ENCODE data around the gene METTL22.

METTL22 gene

DNA sequence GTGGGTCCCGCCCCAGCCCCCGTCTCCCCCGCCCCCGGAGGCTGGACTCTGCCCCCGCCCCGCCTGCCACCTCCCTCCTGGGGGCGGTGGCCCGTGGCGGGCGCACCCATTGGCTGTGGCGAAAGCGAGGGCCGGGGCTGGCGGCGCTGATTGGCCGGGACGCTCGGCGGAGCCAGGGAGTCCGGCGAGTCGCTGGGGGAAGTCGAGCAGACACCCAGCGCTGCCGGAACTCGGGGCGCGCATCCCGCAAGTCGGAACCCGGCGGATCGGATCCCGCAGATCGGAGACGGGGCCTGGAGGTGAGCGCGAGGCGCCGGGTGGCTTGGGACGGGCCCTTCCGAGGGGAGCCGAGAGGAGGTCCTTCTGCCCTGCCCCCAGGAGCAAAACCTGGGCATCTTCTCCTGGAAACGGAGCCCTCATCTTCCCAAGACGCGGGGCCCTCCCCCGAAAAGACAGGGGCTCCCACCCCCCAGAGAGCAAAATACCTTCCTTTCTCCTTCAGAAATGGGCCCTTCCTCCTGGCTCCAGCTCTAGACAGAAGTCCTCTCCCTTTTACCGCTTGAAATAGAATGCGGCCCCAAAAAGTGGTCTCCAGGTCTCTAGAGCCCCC is 53.0 kb downstream of the METTL22 start, which contains the start of gene ABAT:
Gene ABAT, plus strand, starts transcription at position 205 of the 610 bp plus-strand sequence. CDS start 61,123 bp downstream, outside the sequence.
- Histone ChIP-seq H3K27ac (ENCODE audit: low read length) (no peak within 1 kb of the TSS), H3K4me1 (ENCODE audit: control insufficient read depth in 1 of 2, insufficient read depth in 2 of 2, low read length in 2 of 2) (peaks cover 6 to 8% of the 10 kb centered on the region in 2 donors), H3K9me3 (ENCODE audit: control insufficient read depth in 1 of 2, low read length in 2 of 2) (peaks cover 0 to under 1% of the 10 kb centered on the region in 2 donors), H3K36me3 (ENCODE audit: control insufficient read depth in 1 of 2, insufficient read depth in 2 of 2, low read length in 2 of 2) (peaks cover 3 to 4% of the 10 kb centered on the region in 2 donors), H3K4me3 (ENCODE audit: low read depth in 1 of 2, low read length in 2 of 2) (peak within 1 kb of the TSS; percentile 73 to 78), H3K27me3 (ENCODE audit: low read depth, low read length) (no peaks in the 10 kb centered on the region)

DNA sequence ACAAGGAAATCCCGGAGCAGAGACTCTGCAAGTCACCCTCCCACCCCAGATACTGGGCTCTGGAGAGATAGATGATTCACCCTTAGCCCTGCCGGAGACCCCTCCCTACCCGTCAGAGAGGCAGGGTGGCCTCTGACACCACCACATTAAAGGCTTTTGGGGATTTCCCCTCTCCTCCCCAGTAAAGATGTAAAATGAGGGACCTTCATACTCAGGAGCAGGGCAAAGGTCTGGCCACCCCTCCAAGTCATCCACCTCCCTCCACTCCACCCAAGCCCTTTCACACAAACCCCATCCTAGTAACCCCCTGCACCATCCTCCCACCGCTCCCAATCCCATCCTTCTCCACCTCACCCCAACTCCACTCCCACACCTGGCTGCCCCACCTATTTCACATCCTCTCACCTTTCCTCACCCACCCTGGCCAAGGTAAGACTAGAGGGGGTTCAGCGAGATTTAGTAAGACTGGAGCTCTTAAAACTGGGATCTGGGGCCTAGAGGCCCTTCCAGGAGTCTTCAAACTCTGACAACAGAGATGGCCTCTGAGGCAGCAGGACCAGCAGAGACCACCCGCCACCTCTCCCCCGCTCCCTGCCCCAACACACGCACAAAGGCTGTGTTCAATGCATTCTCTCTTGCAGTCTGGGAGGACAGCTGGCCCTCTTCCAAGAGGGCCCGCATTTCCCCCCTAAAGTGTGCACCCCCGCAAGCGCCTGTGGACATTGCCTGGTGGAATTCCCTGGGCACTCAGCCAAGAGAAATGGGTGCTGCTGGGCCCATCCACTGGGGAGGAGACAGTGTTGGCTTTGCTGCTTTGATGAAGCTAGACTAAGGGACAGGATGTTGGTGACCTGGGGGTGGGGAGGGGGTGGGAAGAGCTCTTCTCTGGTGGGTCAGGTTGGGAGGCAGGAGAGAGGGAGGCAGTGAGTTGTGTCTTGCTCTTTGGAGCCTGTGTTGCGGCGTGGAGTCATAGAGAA is 54.0 kb downstream of the METTL22 start:
- peaks cover 0 to under 1% of the 10 kb centered on the region in 2 donors for H3K36me3 ChIP-seq (ENCODE audit: control insufficient read depth in 1 of 2, insufficient read depth in 2 of 2, low read length in 2 of 2)
- H3K27ac ChIP-seq (ENCODE audit: low read length), result no peak overlapping the region
- H3K4me3 ChIP-seq (ENCODE audit: low read depth in 1 of 2, low read length in 2 of 2), result peak overlapping the region; percentile 65 to 73
- H3K4me1 ChIP-seq (ENCODE audit: control insufficient read depth in 1 of 2, insufficient read depth in 2 of 2, low read length in 2 of 2), result peaks cover 6 to 8% of the 10 kb centered on the region in 2 donors
- H3K27me3 ChIP-seq (ENCODE audit: low read depth, low read length), result no peaks in the 10 kb centered on the region
- peaks cover 0 to 5% of the 10 kb centered on the region in 2 donors for H3K9me3 ChIP-seq (ENCODE audit: control insufficient read depth in 1 of 2, low read length in 2 of 2)

DNA sequence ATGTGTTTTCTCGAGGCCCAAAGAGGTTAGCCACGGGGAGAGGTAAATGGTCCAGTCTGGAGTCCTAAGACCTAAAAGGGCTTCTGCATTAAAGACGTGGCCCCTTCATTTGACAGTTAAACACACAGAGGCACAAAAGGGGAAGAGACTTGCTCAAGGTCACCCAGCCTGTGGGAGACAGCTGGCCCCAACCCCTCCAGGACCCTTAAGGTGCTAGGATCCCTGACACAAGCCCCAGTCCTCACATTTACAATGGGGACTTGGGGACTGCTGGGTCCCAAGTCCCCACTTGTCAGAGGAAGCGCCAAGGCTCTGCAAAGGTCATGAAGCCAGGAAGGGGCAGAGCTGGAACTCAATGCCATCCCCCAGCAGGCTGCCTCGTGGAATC is 54.7 kb downstream of the METTL22 start:
- Histone ChIP-seq H3K4me1 (ENCODE audit: control insufficient read depth in 1 of 2, insufficient read depth in 2 of 2, low read length in 2 of 2) (peaks cover 6 to 8% of the 10 kb centered on the region in 2 donors), H3K9me3 (ENCODE audit: control insufficient read depth in 1 of 2, low read length in 2 of 2) (peaks cover 0 to 5% of the 10 kb centered on the region in 2 donors), H3K36me3 (ENCODE audit: control insufficient read depth in 1 of 2, insufficient read depth in 2 of 2, low read length in 2 of 2) (no peaks in the 10 kb centered on the region), H3K27ac (ENCODE audit: low read length) (no peak overlapping the region), H3K4me3 (ENCODE audit: low read depth in 1 of 2, low read length in 2 of 2) (no peak overlapping the region), H3K27me3 (ENCODE audit: low read depth, low read length) (no peaks in the 10 kb centered on the region)

DNA sequence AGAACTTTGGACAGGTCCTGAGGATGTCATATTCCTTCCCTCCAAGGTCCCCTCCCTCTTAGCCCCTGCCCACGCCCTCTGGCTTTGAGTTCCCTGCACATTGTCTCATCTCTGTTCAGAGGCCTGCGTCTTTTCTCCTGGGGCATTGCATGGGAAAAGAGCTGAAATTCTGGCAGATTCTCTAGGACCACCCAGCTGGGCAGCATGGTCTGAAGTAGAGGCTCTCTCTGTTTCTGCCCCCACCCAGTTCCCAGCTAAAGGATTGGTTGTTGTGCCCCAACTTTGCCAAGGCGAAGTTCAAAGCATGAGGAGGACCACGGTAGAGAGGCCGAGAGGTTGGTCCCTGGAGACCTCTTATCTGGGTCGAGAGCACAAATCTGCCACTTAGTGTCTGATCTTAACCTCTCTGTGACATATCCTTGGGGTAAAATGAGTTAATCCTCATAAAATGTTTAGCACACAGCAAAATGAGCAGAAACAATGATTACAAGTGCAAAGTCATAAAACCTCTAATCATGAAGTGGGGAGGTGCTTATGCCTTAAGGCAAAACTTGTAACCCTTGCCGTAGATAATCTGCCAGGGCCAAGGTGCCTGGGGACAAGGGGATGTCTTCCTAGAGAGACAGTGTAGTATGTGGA is 55.4 kb downstream of the METTL22 start:
- H3K4me3 ChIP-seq (ENCODE audit: low read depth in 1 of 2, low read length in 2 of 2), result no peak overlapping the region
- H3K9me3 ChIP-seq (ENCODE audit: control insufficient read depth in 1 of 2, low read length in 2 of 2), result peaks cover 0 to 5% of the 10 kb centered on the region in 2 donors
- peaks cover 6 to 8% of the 10 kb centered on the region in 2 donors for H3K4me1 ChIP-seq (ENCODE audit: control insufficient read depth in 1 of 2, insufficient read depth in 2 of 2, low read length in 2 of 2)
- no peaks in the 10 kb centered on the region for H3K36me3 ChIP-seq (ENCODE audit: control insufficient read depth in 1 of 2, insufficient read depth in 2 of 2, low read length in 2 of 2)
- H3K27me3 ChIP-seq (ENCODE audit: low read depth, low read length), result no peaks in the 10 kb centered on the region
- H3K27ac ChIP-seq (ENCODE audit: low read length), result no peak overlapping the region

DNA sequence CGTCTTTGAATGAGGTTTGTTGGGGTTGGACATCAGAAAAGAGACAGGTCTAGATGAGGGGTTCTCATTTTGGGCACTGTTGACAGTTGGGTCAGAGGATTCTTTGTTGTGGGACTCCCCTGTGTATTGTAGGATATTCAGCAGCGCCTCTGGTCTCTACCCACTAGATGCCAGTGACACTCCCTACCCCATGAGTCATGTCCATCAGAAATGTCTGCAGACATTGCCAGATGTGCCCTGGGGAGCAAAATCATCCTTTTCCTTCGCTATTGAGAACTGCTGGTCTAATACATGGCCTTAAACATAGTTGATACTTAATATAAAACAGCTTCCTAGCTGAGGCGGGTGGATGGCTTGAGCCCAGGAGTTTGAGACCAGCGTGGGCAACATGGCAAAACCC is 56.0 kb downstream of the METTL22 start:
- peaks cover 6 to 8% of the 10 kb centered on the region in 2 donors for H3K4me1 ChIP-seq (ENCODE audit: control insufficient read depth in 1 of 2, insufficient read depth in 2 of 2, low read length in 2 of 2)
- no peak overlapping the region for H3K27ac ChIP-seq (ENCODE audit: low read length)
- no peak overlapping the region for H3K4me3 ChIP-seq (ENCODE audit: low read depth in 1 of 2, low read length in 2 of 2)
- H3K36me3 ChIP-seq (ENCODE audit: control insufficient read depth in 1 of 2, insufficient read depth in 2 of 2, low read length in 2 of 2), result no peaks in the 10 kb centered on the region
- peaks cover 0 to 5% of the 10 kb centered on the region in 2 donors for H3K9me3 ChIP-seq (ENCODE audit: control insufficient read depth in 1 of 2, low read length in 2 of 2)
- no peaks in the 10 kb centered on the region for H3K27me3 ChIP-seq (ENCODE audit: low read depth, low read length)

DNA sequence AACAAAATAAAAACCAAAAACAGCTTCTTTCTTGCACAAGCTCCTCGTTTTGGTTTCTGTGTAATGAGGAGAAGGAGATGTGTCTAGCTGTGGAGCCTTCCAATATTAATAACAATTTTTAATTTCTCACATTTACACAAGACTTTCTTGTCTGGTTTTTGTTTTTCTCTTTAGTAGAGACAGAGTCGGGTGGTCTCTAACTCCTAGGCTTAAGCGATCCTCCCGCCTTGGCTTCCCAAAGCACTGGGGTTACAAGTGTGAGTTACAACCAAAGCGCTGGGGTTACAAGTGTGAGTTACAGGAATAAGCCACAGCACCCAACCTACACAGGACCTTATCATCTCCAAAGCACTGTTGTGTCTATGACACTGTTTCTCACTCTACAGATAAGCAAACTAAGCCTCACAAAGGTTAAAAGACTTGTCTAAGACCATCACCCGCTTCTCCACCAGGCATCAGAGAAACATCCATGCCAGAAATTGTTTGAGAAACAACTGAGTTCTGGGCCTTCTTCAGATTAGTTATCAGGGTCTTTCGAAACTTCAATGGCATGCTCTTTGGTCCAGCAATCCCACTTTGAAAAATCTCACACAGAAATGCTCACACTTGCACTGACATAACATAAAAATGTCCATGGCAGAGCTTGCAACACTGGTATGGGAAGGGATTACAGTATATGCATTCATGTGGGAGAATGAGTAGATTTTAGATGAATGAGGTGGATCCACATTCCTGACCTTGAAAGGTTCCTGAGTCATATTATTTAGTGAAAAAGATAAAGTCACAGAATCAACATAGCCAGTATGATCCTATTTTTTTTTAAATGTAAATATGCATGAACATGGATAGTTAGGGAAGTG is 56.8 kb downstream of the METTL22 start:
- no peak overlapping the region for H3K27ac ChIP-seq (ENCODE audit: low read length)
- H3K4me1 ChIP-seq (ENCODE audit: control insufficient read depth in 1 of 2, insufficient read depth in 2 of 2, low read length in 2 of 2), result peaks cover 6 to 8% of the 10 kb centered on the region in 2 donors
- no peaks in the 10 kb centered on the region for H3K27me3 ChIP-seq (ENCODE audit: low read depth, low read length)
- H3K9me3 ChIP-seq (ENCODE audit: control insufficient read depth in 1 of 2, low read length in 2 of 2), result peaks cover 0 to 5% of the 10 kb centered on the region in 2 donors
- no peak overlapping the region for H3K4me3 ChIP-seq (ENCODE audit: low read depth in 1 of 2, low read length in 2 of 2)
- H3K36me3 ChIP-seq (ENCODE audit: control insufficient read depth in 1 of 2, insufficient read depth in 2 of 2, low read length in 2 of 2), result no peaks in the 10 kb centered on the region

DNA sequence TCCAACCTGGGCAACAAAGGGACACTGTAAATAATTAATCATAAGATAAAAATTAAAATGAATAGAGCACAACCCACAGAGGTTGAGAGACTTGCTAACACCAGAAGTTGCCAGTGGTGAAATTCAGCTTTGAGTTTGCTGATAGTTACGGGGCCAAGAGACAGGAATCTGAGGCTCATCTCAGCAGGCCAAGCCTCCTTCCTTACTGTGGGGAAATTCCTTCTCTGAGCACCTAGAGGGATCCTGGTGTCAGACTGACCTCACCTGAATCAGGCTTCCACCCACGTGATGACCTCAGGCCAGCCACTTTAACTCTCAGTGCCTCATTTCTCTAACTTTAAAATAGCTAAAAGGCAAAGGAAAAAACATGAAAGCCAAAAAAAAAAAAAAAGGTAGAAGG is 57.7 kb downstream of the METTL22 start:
- Histone ChIP-seq H3K36me3 (ENCODE audit: control insufficient read depth in 1 of 2, insufficient read depth in 2 of 2, low read length in 2 of 2) (no peaks in the 10 kb centered on the region), H3K4me3 (ENCODE audit: low read depth in 1 of 2, low read length in 2 of 2) (no peak overlapping the region), H3K27me3 (ENCODE audit: low read depth, low read length) (no peaks in the 10 kb centered on the region), H3K9me3 (ENCODE audit: control insufficient read depth in 1 of 2, low read length in 2 of 2) (peaks cover 0 to 5% of the 10 kb centered on the region in 2 donors), H3K27ac (ENCODE audit: low read length) (no peak overlapping the region), H3K4me1 (ENCODE audit: control insufficient read depth in 1 of 2, insufficient read depth in 2 of 2, low read length in 2 of 2) (peaks cover 6 to 8% of the 10 kb centered on the region in 2 donors)

DNA sequence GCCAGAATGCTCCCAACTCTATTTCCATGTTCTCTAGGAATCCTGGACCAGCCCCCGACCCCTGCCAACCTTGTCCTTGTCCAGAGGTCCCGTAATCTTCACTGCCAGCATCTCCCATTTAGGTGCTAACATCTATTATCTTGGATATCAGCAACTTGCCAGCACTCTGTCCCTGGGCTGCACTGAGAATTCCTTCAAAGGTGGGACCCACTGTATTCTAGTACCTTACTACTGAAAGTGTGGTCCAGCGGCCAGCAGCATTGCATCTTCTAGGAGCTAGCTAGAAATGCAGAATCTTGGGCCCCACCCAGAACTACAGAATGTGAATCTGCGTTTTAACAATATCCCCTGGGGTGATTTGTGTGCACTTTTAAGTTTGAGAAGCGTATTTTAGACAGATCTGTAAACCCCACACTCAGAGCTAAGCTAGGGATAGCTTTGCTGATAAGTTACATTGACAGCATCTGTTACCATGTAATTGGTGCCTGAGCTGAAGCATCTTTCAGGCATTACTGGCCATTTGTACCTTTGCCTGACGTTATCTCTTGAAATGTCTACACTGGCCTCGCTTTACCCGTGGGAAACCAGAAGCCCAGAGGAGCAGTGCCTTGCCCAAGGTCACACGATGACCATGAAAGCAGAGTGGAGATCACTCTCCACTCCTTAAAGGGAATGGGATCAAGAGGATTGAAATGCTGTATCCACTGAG is 61.2 kb downstream of the METTL22 start:
- H3K4me3 ChIP-seq (ENCODE audit: low read depth in 1 of 2, low read length in 2 of 2), result no peak overlapping the region
- H3K27ac ChIP-seq (ENCODE audit: low read length), result no peak overlapping the region
- H3K27me3 ChIP-seq (ENCODE audit: low read depth, low read length), result no peaks in the 10 kb centered on the region
- H3K9me3 ChIP-seq (ENCODE audit: control insufficient read depth in 1 of 2, low read length in 2 of 2), result peaks cover 0 to 5% of the 10 kb centered on the region in 2 donors
- no peaks in the 10 kb centered on the region for H3K4me1 ChIP-seq (ENCODE audit: control insufficient read depth in 1 of 2, insufficient read depth in 2 of 2, low read length in 2 of 2)
- no peaks in the 10 kb centered on the region for H3K36me3 ChIP-seq (ENCODE audit: control insufficient read depth in 1 of 2, insufficient read depth in 2 of 2, low read length in 2 of 2)

DNA sequence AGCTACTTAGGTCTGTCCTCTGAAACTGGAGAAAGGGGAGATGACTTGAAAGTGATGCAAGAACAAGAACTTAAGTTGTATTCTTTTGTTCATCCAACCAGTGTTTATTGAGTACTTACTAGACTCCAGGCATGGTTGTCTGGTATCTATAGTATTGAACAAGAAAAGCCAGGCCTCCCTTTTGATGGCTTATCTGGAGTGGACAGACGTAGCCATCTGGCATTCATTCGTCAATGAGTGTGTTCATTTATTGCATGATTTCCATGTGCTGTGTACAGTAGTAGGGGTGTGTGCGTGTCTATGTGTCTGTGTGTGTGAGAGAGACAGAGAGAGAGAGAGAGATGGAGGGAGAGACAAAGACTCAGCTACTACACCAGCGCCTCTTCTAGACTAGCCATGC is 62.1 kb downstream of the METTL22 start:
- Histone ChIP-seq H3K27me3 (ENCODE audit: low read depth, low read length) (no peaks in the 10 kb centered on the region), H3K36me3 (ENCODE audit: control insufficient read depth in 1 of 2, insufficient read depth in 2 of 2, low read length in 2 of 2) (no peaks in the 10 kb centered on the region), H3K27ac (ENCODE audit: low read length) (no peak overlapping the region), H3K4me1 (ENCODE audit: control insufficient read depth in 1 of 2, insufficient read depth in 2 of 2, low read length in 2 of 2) (no peaks in the 10 kb centered on the region), H3K9me3 (ENCODE audit: control insufficient read depth in 1 of 2, low read length in 2 of 2) (peaks cover 0 to 5% of the 10 kb centered on the region in 2 donors), H3K4me3 (ENCODE audit: low read depth in 1 of 2, low read length in 2 of 2) (no peak overlapping the region)

DNA sequence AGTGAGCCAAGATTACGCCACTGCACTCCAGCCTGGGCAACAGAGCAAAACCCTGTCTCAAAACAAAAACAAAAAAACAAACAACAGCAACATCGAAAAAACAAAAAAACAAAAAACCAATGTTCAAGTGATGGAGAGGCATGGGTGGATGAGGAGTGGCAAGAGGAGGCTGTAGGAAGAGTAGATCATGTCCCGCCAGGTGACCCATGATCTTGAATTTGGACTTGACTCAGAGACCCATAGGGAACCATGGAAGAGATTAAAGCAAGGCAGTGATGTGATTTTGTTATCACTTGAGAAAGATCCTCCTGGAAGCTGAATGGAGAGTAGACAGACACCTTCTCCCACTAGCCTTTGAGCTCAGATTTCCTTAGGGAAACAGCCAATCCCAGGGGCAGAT is 64.1 kb downstream of the METTL22 start:
- Histone ChIP-seq H3K9me3 (ENCODE audit: control insufficient read depth in 1 of 2, low read length in 2 of 2) (peaks cover 11 to 14% of the 10 kb centered on the region in 2 donors), H3K4me1 (ENCODE audit: control insufficient read depth in 1 of 2, insufficient read depth in 2 of 2, low read length in 2 of 2) (no peaks in the 10 kb centered on the region), H3K36me3 (ENCODE audit: control insufficient read depth in 1 of 2, insufficient read depth in 2 of 2, low read length in 2 of 2) (peaks cover 0 to 10% of the 10 kb centered on the region in 2 donors), H3K4me3 (ENCODE audit: low read depth in 1 of 2, low read length in 2 of 2) (no peak overlapping the region), H3K27me3 (ENCODE audit: low read depth, low read length) (no peaks in the 10 kb centered on the region), H3K27ac (ENCODE audit: low read length) (no peak overlapping the region)
